Cardiac fibroblast (primary cell): ENCODE measurements around the gene PRKG1.
"Not testable (repeated sequence)": the region's sequence is repeated elsewhere in the genome, so short reads cannot be mapped to it uniquely, and the experiment has no call there.

Source experiments
- DNase-seq, 2 donors: peaks; one replicate each; pipeline versions ENCODE4 v3.0.0 to v3.0.0-alpha.2; 2010; ENCODE audit warnings: low read depth in 2 of 2
- H3K4me3 ChIP-seq, 2 donors: replicated peaks in 1 of 2; 1 replicate in 1 of 2; 2 replicates in 1 of 2; pipeline ENCODE4 v1.5.1; 2011; ENCODE audit warnings: low read depth in 2 of 2, low read length in 2 of 2, mild to moderate bottlenecking in 2 of 2, moderate library complexity in 1 of 2
- CTCF ChIP-seq: IDR thresholded peaks from one replicate; pipeline ENCODE4 v1.5.1; 2011; ENCODE audit warnings: low read depth, mild to moderate bottlenecking, low read length, inconsistent platforms

The PRKG1 gene

DNA sequence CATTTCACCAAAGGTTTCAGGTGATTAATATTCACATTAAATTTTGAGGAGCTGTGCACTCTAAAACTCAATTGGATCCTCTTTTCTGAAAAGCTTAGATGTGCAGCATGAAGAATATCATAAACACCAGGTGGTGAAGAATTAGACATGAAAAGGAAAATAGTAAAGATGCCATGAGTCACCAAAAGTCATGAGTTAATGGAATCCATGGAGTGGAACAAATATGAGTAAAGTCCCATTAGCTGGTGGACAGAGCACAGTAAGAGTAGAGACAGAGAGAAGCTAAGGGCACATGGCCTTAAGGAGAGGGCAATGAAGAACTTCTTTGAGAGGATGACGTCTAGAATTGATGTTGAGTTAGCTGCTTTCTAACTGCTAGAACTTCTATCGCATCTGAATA is 353.5 kb downstream of the PRKG1 start:
- no peak for TF ChIP-seq CTCF
- no peak overlapping the region for H3K4me3 ChIP-seq
- peak in 1 of 2 donors; percentile 19 for DNase-seq

- TF ChIP-seq CTCF: no peak
- peak; percentile 17 to 72 for DNase-seq
- H3K4me3 ChIP-seq: no peak overlapping the region
These were observed 356.2 kb downstream of the PRKG1 start for GRCh38 chr10:51430506-51430905.

GRCh38 chr10:51433949-51434475 is 359.7 kb downstream of the PRKG1 start:
- DNase-seq: no peak
- no peak for TF ChIP-seq CTCF
- H3K4me3 ChIP-seq: no peak overlapping the region

- DNase-seq: no peak
- H3K4me3 ChIP-seq: no peak overlapping the region
- no peak for TF ChIP-seq CTCF
These were observed 362.5 kb downstream of the PRKG1 start for GRCh38 chr10:51436805-51437204.

DNA sequence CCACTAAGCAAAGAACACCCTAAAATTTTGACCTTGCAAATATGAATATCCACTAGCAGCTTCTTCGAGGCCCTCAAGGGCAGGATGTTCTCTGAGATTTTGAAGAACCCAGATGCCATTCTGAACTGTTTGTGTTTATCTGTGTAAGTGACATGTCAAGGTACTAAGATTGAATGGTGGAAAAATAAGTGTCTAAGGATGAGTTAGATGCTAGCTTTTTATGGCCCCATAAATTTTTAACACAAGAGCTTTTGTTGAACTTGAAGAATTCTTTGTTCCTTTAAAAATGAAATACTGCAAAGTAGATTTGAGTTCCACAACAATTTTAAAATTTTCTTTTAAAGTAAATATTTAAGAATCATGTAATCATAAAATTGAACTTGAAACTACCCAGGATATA is 365.4 kb downstream of the PRKG1 start:
- DNase-seq: no peak
- no peak for TF ChIP-seq CTCF

GRCh38 chr10:51445588-51445987 is 371.3 kb downstream of the PRKG1 start:
- no peak for DNase-seq
- H3K4me3 ChIP-seq: no peak overlapping the region
- TF ChIP-seq CTCF: no peak

More for the DNA sequence above, 365.4 kb downstream of the PRKG1 start:
- no peak overlapping the region for H3K4me3 ChIP-seq

DNA sequence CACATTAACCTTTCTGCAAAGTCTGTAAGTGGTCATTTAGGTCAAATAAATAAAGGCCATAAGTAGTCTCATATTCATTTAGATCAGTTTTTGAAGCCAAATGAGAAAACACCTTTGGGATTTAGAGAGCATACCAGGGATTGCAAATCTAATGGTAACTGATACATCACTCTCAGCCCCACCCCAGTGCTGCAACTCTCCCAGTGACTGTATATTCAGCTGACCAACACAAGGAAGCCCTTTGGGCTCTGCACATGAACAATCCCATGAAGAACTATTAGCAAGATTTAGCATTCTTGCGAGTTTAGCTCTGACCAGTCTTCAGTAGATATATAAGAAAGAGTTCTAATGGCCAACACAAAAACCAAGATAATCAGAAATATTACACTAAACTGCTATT is 372.8 kb downstream of the PRKG1 start:
- peak in 1 of 2 donors; percentile 32 for DNase-seq
- TF ChIP-seq CTCF: no peak
- H3K4me3 ChIP-seq: no peak overlapping the region

DNA sequence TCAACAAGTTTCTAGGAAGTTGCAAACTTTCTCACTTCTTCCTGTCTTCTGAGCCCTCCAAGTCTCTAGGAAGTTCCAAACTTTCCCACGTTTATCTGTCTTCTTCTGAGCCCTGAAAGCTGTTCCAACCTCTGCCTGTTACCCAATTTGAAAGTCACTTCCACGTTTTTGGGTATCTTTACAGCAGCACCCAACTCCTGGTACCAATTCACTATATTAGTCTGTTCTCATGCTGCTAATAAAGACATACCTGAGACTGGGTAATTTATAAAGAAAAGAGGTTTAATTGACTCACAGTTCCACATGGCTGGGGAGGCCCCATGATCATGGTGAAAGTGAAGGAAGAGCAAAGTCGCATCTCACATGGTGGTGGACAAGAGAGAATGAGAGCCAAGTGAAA is 381.5 kb downstream of the PRKG1 start:
- not testable (repeated sequence) for DNase-seq, H3K4me3 ChIP-seq
